HepG2 (cell line): Measurements from ENCODE around the gene RPTOR. TPM values are rescaled to one million over a fixed set of nuclear protein-coding genes. Genes with fewer than 3 reads are reported as not detected.

ENCODE experiments used
- MAFF ChIP-seq: IDR thresholded peaks from 2 replicates; pipeline ENCODE4 v1.6.1; 2011; ENCODE audit warnings: low read depth, low read length, improper control_type of control experiment
- ZNF329 ChIP-seq: sonication (generic); formaldehyde crosslinking; IDR thresholded peaks from 2 replicates; pipeline ENCODE4 v1.9.0; 2021; ENCODE audit warnings: low read depth, mild to moderate bottlenecking, missing genetic modification reagents
- ZNF34 ChIP-seq: sonication (generic); formaldehyde crosslinking; IDR thresholded peaks from 2 replicates; pipeline ENCODE4 v1.4.0; 2020; ENCODE audit warnings: mild to moderate bottlenecking, missing genetic modification reagents, borderline replicate concordance
- polyA plus RNA-seq, 8 experiments: library from polyadenylated mRNA; depleted of rRNA in 3 of 8; stranded (reverse) in 7 of 8; unstranded in 1 of 8; fragments of >200 nt; fragmentation: Illumina TruSeq in 4 of 8; extraction: Trizol in 4 of 8; gene quantifications; 2 replicates each; pipeline versions ENCODE4 v1.2.1 to v1.2.3, GENCODE V29; 2011 to 2016; ENCODE audit warnings: low read depth in 4 of 8, missing spikeins in 1 of 8, mixed read lengths in 1 of 8; ENCODE audit not compliant: insufficient read depth in 1 of 8
- total RNA-seq, 5 experiments: library from RNA; depleted of rRNA; stranded (reverse); fragments of >200 nt; fragmentation: Illumina TruSeq; extraction: Trizol; gene quantifications; 2 replicates each; pipeline ENCODE4 v1.2.3, GENCODE V29; 2016; ENCODE audit warnings: low read depth in 1 of 5
- TF ChIP-seq, protein P1 (sequence below): sonication (generic); formaldehyde crosslinking; IDR thresholded peaks from 2 replicates; pipeline ENCODE4 v1.9.0; 2021; ENCODE audit warnings: missing genetic modification reagents, mild to moderate bottlenecking, borderline replicate concordance
- TF ChIP-seq, protein P2 (sequence below): sonication (generic); formaldehyde crosslinking; IDR thresholded peaks from 2 replicates; pipeline ENCODE4 v1.4.0; 2020; ENCODE audit warnings: missing genetic modification reagents; ENCODE audit errors: not compliant biosample characterization
- TF ChIP-seq, protein P3 (sequence below): sonication (generic); formaldehyde crosslinking; IDR thresholded peaks from 2 replicates; pipeline ENCODE4 v1.5.0; 2020; ENCODE audit warnings: missing genetic modification reagents
- TF ChIP-seq, protein P4 (sequence below): sonication (generic); formaldehyde crosslinking; conservative IDR thresholded peaks from 2 replicates; pipeline ENCODE4 v1.4.0; 2020; ENCODE audit warnings: mild to moderate bottlenecking, missing genetic modification reagents, moderate library complexity

The RPTOR gene
- total and polyA plus RNA-seq, 2 of the 13 experiments (the other 11 are each of a cell fraction or from before 2014, with no cell fraction given): 6.6 to 25.3 TPM

DNA sequence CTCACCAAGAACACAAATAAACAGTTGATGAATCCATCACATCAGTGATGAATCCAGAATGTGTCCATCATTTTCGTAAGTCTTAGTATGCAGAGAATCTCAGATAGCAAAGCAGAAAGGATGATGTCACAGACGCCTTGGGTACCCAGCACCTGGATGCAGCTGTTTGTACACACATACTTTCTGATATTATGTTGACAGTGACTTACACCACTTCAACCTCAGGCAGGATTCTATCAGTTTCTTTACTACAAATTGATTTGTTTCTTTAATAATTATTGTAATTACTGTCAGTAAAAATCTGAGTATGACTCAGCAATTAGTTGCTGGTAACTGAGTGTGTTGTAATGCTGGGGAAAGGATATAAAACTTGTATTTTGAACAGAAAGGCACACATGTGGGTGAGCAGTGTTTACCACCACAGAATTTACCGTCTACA, 159.8 kb downstream of the RPTOR start (continued):
- TF ChIP-seq, protein P1, sequence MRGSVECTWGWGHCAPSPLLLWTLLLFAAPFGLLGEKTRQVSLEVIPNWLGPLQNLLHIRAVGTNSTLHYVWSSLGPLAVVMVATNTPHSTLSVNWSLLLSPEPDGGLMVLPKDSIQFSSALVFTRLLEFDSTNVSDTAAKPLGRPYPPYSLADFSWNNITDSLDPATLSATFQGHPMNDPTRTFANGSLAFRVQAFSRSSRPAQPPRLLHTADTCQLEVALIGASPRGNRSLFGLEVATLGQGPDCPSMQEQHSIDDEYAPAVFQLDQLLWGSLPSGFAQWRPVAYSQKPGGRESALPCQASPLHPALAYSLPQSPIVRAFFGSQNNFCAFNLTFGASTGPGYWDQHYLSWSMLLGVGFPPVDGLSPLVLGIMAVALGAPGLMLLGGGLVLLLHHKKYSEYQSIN: no peak
- TF ChIP-seq, protein P2, sequence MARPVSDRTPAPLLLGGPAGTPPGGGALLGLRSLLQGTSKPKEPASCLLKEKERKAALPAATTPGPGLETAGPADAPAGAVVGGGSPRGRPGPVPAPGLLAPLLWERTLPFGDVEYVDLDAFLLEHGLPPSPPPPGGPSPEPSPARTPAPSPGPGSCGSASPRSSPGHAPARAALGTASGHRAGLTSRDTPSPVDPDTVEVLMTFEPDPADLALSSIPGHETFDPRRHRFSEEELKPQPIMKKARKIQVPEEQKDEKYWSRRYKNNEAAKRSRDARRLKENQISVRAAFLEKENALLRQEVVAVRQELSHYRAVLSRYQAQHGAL (CRISPR knock-in tag): no peak
- TF ChIP-seq ZNF329: no peak
- TF ChIP-seq, protein P3, sequence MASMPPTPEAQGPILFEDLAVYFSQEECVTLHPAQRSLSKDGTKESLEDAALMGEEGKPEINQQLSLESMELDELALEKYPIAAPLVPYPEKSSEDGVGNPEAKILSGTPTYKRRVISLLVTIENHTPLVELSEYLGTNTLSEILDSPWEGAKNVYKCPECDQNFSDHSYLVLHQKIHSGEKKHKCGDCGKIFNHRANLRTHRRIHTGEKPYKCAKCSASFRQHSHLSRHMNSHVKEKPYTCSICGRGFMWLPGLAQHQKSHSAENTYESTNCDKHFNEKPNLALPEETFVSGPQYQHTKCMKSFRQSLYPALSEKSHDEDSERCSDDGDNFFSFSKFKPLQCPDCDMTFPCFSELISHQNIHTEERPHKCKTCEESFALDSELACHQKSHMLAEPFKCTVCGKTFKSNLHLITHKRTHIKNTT: no peak
- TF ChIP-seq MAFF: peak; percentile 61; the same call in 1 of the 2 replicates
- TF ChIP-seq, protein P4, sequence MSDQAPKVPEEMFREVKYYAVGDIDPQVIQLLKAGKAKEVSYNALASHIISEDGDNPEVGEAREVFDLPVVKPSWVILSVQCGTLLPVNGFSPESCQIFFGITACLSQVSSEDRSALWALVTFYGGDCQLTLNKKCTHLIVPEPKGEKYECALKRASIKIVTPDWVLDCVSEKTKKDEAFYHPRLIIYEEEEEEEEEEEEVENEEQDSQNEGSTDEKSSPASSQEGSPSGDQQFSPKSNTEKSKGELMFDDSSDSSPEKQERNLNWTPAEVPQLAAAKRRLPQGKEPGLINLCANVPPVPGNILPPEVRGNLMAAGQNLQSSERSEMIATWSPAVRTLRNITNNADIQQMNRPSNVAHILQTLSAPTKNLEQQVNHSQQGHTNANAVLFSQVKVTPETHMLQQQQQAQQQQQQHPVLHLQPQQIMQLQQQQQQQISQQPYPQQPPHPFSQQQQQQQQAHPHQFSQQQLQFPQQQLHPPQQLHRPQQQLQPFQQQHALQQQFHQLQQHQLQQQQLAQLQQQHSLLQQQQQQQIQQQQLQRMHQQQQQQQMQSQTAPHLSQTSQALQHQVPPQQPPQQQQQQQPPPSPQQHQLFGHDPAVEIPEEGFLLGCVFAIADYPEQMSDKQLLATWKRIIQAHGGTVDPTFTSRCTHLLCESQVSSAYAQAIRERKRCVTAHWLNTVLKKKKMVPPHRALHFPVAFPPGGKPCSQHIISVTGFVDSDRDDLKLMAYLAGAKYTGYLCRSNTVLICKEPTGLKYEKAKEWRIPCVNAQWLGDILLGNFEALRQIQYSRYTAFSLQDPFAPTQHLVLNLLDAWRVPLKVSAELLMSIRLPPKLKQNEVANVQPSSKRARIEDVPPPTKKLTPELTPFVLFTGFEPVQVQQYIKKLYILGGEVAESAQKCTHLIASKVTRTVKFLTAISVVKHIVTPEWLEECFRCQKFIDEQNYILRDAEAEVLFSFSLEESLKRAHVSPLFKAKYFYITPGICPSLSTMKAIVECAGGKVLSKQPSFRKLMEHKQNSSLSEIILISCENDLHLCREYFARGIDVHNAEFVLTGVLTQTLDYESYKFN (CRISPR knock-in tag): no peak
- TF ChIP-seq ZNF34 (CRISPR knock-in tag): no peak
